Measurements from ENCODE around the gene TNIP1.

The TNIP1 gene

GRCh38 chr5:151067632-151068432, 13.0 kb downstream of the TNIP1 start:
- H3K36me3 ChIP-seq (ENCODE audit: control insufficient read depth, insufficient read depth, low read length), result no peaks in the 10 kb centered on the region
- no peaks in the 10 kb centered on the region for H3K27me3 ChIP-seq (ENCODE audit: control insufficient read depth, insufficient read depth, low read length, poor library complexity, severe bottlenecking)
- no peak overlapping the region for H3K27ac ChIP-seq (ENCODE audit: insufficient read depth, low read depth, low read length, poor library complexity, severe bottlenecking)
- H3K4me3 ChIP-seq (ENCODE audit: insufficient read depth, low read depth, low read length), result no peak overlapping the region
- H3K9me3 ChIP-seq (ENCODE audit: control insufficient read depth, low read length), result no peaks in the 10 kb centered on the region
- peaks cover 4% of the 10 kb centered on the region for H3K4me1 ChIP-seq (ENCODE audit: control insufficient read depth, insufficient read depth, low read length)
- 90 to 91% methylated on average over 14 of the region's 14 CpGs for WGBS, 2 experiments

GRCh38 chr5:151066920-151067319, 13.9 kb downstream of the TNIP1 start:
- Histone ChIP-seq H3K27ac (ENCODE audit: insufficient read depth, low read depth, low read length, poor library complexity, severe bottlenecking) (no peak overlapping the region), H3K4me3 (ENCODE audit: insufficient read depth, low read depth, low read length) (no peak overlapping the region), H3K27me3 (ENCODE audit: control insufficient read depth, insufficient read depth, low read length, poor library complexity, severe bottlenecking) (no peaks in the 10 kb centered on the region), H3K9me3 (ENCODE audit: control insufficient read depth, low read length) (no peaks in the 10 kb centered on the region), H3K36me3 (ENCODE audit: control insufficient read depth, insufficient read depth, low read length) (no peaks in the 10 kb centered on the region), H3K4me1 (ENCODE audit: control insufficient read depth, insufficient read depth, low read length) (peaks cover 4% of the 10 kb centered on the region)
- 85 to 88% methylated on average over 6 of the region's 6 CpGs for WGBS, 2 experiments

- 91 to 100% methylated on average over 1 of the region's 1 CpG for WGBS, 2 experiments
- Histone ChIP-seq H3K27ac (ENCODE audit: insufficient read depth, low read depth, low read length, poor library complexity, severe bottlenecking) (no peak overlapping the region), H3K27me3 (ENCODE audit: control insufficient read depth, insufficient read depth, low read length, poor library complexity, severe bottlenecking) (no peaks in the 10 kb centered on the region), H3K9me3 (ENCODE audit: control insufficient read depth, low read length) (no peaks in the 10 kb centered on the region), H3K4me3 (ENCODE audit: insufficient read depth, low read depth, low read length) (no peak overlapping the region), H3K36me3 (ENCODE audit: control insufficient read depth, insufficient read depth, low read length) (no peaks in the 10 kb centered on the region), H3K4me1 (ENCODE audit: control insufficient read depth, insufficient read depth, low read length) (peaks cover 4% of the 10 kb centered on the region)
These were observed 15.2 kb downstream of the TNIP1 start for GRCh38 chr5:151065609-151066008.

GRCh38 chr5:151064916-151065499, 15.8 kb downstream of the TNIP1 start:
- H3K27me3 ChIP-seq (ENCODE audit: control insufficient read depth, insufficient read depth, low read length, poor library complexity, severe bottlenecking), result no peaks in the 10 kb centered on the region
- no peak overlapping the region for H3K27ac ChIP-seq (ENCODE audit: insufficient read depth, low read depth, low read length, poor library complexity, severe bottlenecking)
- H3K4me1 ChIP-seq (ENCODE audit: control insufficient read depth, insufficient read depth, low read length), result peaks cover 4% of the 10 kb centered on the region
- no peak overlapping the region for H3K4me3 ChIP-seq (ENCODE audit: insufficient read depth, low read depth, low read length)
- 94 to 95% methylated on average over 12 of the region's 12 CpGs for WGBS, 2 experiments
- no peaks in the 10 kb centered on the region for H3K36me3 ChIP-seq (ENCODE audit: control insufficient read depth, insufficient read depth, low read length)
- no peaks in the 10 kb centered on the region for H3K9me3 ChIP-seq (ENCODE audit: control insufficient read depth, low read length)

GRCh38 chr5:151063142-151063989, 17.5 kb downstream of the TNIP1 start:
- no peak overlapping the region for H3K27ac ChIP-seq (ENCODE audit: insufficient read depth, low read depth, low read length, poor library complexity, severe bottlenecking)
- no peaks in the 10 kb centered on the region for H3K27me3 ChIP-seq (ENCODE audit: control insufficient read depth, insufficient read depth, low read length, poor library complexity, severe bottlenecking)
- 94 to 95% methylated on average over 17 of the region's 17 CpGs for WGBS, 2 experiments
- no peak overlapping the region for H3K4me3 ChIP-seq (ENCODE audit: insufficient read depth, low read depth, low read length)
- H3K36me3 ChIP-seq (ENCODE audit: control insufficient read depth, insufficient read depth, low read length), result no peaks in the 10 kb centered on the region
- no peaks in the 10 kb centered on the region for H3K4me1 ChIP-seq (ENCODE audit: control insufficient read depth, insufficient read depth, low read length)
- no peaks in the 10 kb centered on the region for H3K9me3 ChIP-seq (ENCODE audit: control insufficient read depth, low read length)

- WGBS, 2 experiments, result 96 to 97% methylated on average over 5 of the region's 5 CpGs
- H3K27me3 ChIP-seq (ENCODE audit: control insufficient read depth, insufficient read depth, low read length, poor library complexity, severe bottlenecking), result no peaks in the 10 kb centered on the region
- H3K27ac ChIP-seq (ENCODE audit: insufficient read depth, low read depth, low read length, poor library complexity, severe bottlenecking), result no peak overlapping the region
- H3K4me3 ChIP-seq (ENCODE audit: insufficient read depth, low read depth, low read length), result no peak overlapping the region
- no peaks in the 10 kb centered on the region for H3K4me1 ChIP-seq (ENCODE audit: control insufficient read depth, insufficient read depth, low read length)
- H3K9me3 ChIP-seq (ENCODE audit: control insufficient read depth, low read length), result no peaks in the 10 kb centered on the region
- no peaks in the 10 kb centered on the region for H3K36me3 ChIP-seq (ENCODE audit: control insufficient read depth, insufficient read depth, low read length)
These were observed 18.3 kb downstream of the TNIP1 start for GRCh38 chr5:151062405-151063141.

- WGBS, 2 experiments, result 94 to 96% methylated on average over 6 of the region's 6 CpGs
- no peaks in the 10 kb centered on the region for H3K27me3 ChIP-seq (ENCODE audit: control insufficient read depth, insufficient read depth, low read length, poor library complexity, severe bottlenecking)
- H3K4me1 ChIP-seq (ENCODE audit: control insufficient read depth, insufficient read depth, low read length), result no peaks in the 10 kb centered on the region
- no peak overlapping the region for H3K27ac ChIP-seq (ENCODE audit: insufficient read depth, low read depth, low read length, poor library complexity, severe bottlenecking)
- no peaks in the 10 kb centered on the region for H3K9me3 ChIP-seq (ENCODE audit: control insufficient read depth, low read length)
- H3K36me3 ChIP-seq (ENCODE audit: control insufficient read depth, insufficient read depth, low read length), result no peaks in the 10 kb centered on the region
- H3K4me3 ChIP-seq (ENCODE audit: insufficient read depth, low read depth, low read length), result no peak overlapping the region
These were observed 20.1 kb downstream of the TNIP1 start for GRCh38 chr5:151060742-151061141.

- no peaks in the 10 kb centered on the region for H3K9me3 ChIP-seq (ENCODE audit: control insufficient read depth, low read length)
- H3K36me3 ChIP-seq (ENCODE audit: control insufficient read depth, insufficient read depth, low read length), result no peaks in the 10 kb centered on the region
- H3K27ac ChIP-seq (ENCODE audit: insufficient read depth, low read depth, low read length, poor library complexity, severe bottlenecking), result no peak overlapping the region
- H3K27me3 ChIP-seq (ENCODE audit: control insufficient read depth, insufficient read depth, low read length, poor library complexity, severe bottlenecking), result no peaks in the 10 kb centered on the region
- no peaks in the 10 kb centered on the region for H3K4me1 ChIP-seq (ENCODE audit: control insufficient read depth, insufficient read depth, low read length)
- no peak overlapping the region for H3K4me3 ChIP-seq (ENCODE audit: insufficient read depth, low read depth, low read length)
- 96 to 97% methylated on average over 7 of the region's 7 CpGs for WGBS, 2 experiments
These were observed 21.8 kb downstream of the TNIP1 start for GRCh38 chr5:151058891-151059489.

- no peaks in the 10 kb centered on the region for H3K9me3 ChIP-seq (ENCODE audit: control insufficient read depth, low read length)
- 74 to 75% methylated on average over 5 of the region's 5 CpGs for WGBS, 2 experiments
- no peaks in the 10 kb centered on the region for H3K27me3 ChIP-seq (ENCODE audit: control insufficient read depth, insufficient read depth, low read length, poor library complexity, severe bottlenecking)
- no peaks in the 10 kb centered on the region for H3K4me1 ChIP-seq (ENCODE audit: control insufficient read depth, insufficient read depth, low read length)
- H3K36me3 ChIP-seq (ENCODE audit: control insufficient read depth, insufficient read depth, low read length), result no peaks in the 10 kb centered on the region
- no peak overlapping the region for H3K4me3 ChIP-seq (ENCODE audit: insufficient read depth, low read depth, low read length)
- H3K27ac ChIP-seq (ENCODE audit: insufficient read depth, low read depth, low read length, poor library complexity, severe bottlenecking), result no peak overlapping the region
These were observed 22.5 kb downstream of the TNIP1 start for GRCh38 chr5:151058301-151058700.

Measured in ectodermal cell (in vitro differentiated cells).